Endothelial cell of umbilical vein (primary cell): ENCODE data around the gene ARPP19. TPM values are rescaled to one million over a fixed set of nuclear protein-coding genes. Genes with fewer than 3 reads are reported as not detected.

Experiments
- BruUV-seq: library from RNA; stranded (reverse); fragments of 400-500 nt; replicated peaks from 2 replicates; lab custom pipeline; 2021; lab: Mats Ljungman, UMichigan
- CTCF ChIA-PET: fragments of 300-600, 350-600 bp; sonication (Branson Sonifier 250); formaldehyde crosslinking; loops from one replicate; lab custom pipeline; 2021; ENCODE audit warnings: antibody characterized with exemption, inconsistent platforms; lab: Charles Lee
- POLR2A ChIA-PET: fragments of 300-600, 350-600 bp; sonication (Branson Sonifier 250); formaldehyde crosslinking; loops from one replicate; lab custom pipeline; 2021; ENCODE audit warnings: antibody characterized with exemption, inconsistent platforms; lab: Charles Lee
- DNase-seq: peaks from one replicate; pipeline ENCODE4 v3.0.0-alpha.2; 2011; ENCODE audit warnings: low read depth, low spot score
- FAIRE-seq: peaks from 2 replicates; lab custom pipeline; 2011; peaks lifted over from hg19 to GRCh38; lab: Jason Lieb, UNC
- H2AFZ ChIP-seq: 2 replicates; pipeline ENCODE4 v1.6.0; 2012; ENCODE audit warnings: low read depth, low read length, control low read depth, inconsistent platforms
- H3K27ac ChIP-seq: 2 replicates; pipeline ENCODE4 v1.5.1; 2011; ENCODE audit warnings: low read depth, mild to moderate bottlenecking, control low read depth, low read length, moderate library complexity; ENCODE audit not compliant: insufficient read depth
- H3K27me3 ChIP-seq, 2 experiments: 2 replicates each; pipeline versions ENCODE4 v1.6.0 to v1.6.1; 2011; ENCODE audit warnings: low read length in 2 of 2, mixed read lengths in 1 of 2; ENCODE audit not compliant: control insufficient read depth in 2 of 2, insufficient read depth in 2 of 2
- H3K36me3 ChIP-seq, 2 experiments: 2 replicates in 1 of 2; 3 replicates in 1 of 2; pipeline ENCODE4 v1.5.1; 2011; ENCODE audit warnings: low read length in 2 of 2, mild to moderate bottlenecking in 1 of 2, moderate library complexity in 1 of 2; ENCODE audit not compliant: control insufficient read depth in 2 of 2, insufficient read depth in 2 of 2; ENCODE audit errors: extremely low read depth in 1 of 2
- H3K4me1 ChIP-seq: 3 replicates; pipeline ENCODE4 v1.5.1; 2011; ENCODE audit warnings: mild to moderate bottlenecking, low read length; ENCODE audit not compliant: control insufficient read depth, insufficient read depth; ENCODE audit errors: extremely low read depth
- H3K4me2 ChIP-seq: 2 replicates; pipeline ENCODE4 v1.6.1; 2011; ENCODE audit warnings: low read length, control low read depth, mixed read lengths; ENCODE audit not compliant: insufficient read depth
- H3K4me3 ChIP-seq, 3 experiments: fragments of 200-600 bp in 1 of 3; sonication (generic), shearing (Covaris generic) in 1 of 3; replicated peaks in 1 of 3; 2 replicates each; pipeline ENCODE4 v1.5.1; 2011 to 2016; ENCODE audit warnings: control low read depth in 3 of 3, low read length in 3 of 3, mild to moderate bottlenecking in 2 of 3, inconsistent platforms in 1 of 3, low read depth in 1 of 3, moderate library complexity in 1 of 3; ENCODE audit not compliant: insufficient read depth in 1 of 3
- H3K79me2 ChIP-seq: 2 replicates; pipeline ENCODE4 v1.6.0; 2012; ENCODE audit warnings: low read length, inconsistent platforms; ENCODE audit not compliant: control insufficient read depth, insufficient read depth
- H3K9ac ChIP-seq: replicated peaks from 2 replicates; pipeline ENCODE3; 2011; ENCODE audit warnings: low read length, control low read depth; ENCODE audit not compliant: insufficient read depth; ENCODE audit errors: extremely low read depth
- H3K9me1 ChIP-seq: replicated peaks from 3 replicates; pipeline ENCODE4 v1.6.0; 2011; ENCODE audit warnings: mild to moderate bottlenecking, low read length; ENCODE audit not compliant: control insufficient read depth, insufficient read depth; ENCODE audit errors: extremely low read depth
- H3K9me3 ChIP-seq: replicated peaks from 2 replicates; pipeline ENCODE4 v1.5.1; 2012; ENCODE audit warnings: low read length, inconsistent platforms; ENCODE audit not compliant: control insufficient read depth, insufficient read depth
- H4K20me1 ChIP-seq: replicated peaks from 2 replicates; pipeline ENCODE3; 2011; ENCODE audit warnings: mild to moderate bottlenecking, low read length; ENCODE audit not compliant: control insufficient read depth, insufficient read depth; ENCODE audit errors: extremely low read depth
- EZH2 ChIP-seq: IDR thresholded peaks from 2 replicates; pipeline ENCODE4 v1.6.1; 2012; ENCODE audit warnings: borderline replicate concordance, low read depth, mild to moderate bottlenecking, moderate library complexity, low read length, inconsistent platforms; ENCODE audit not compliant: severe bottlenecking
- FOS ChIP-seq: IDR thresholded peaks from 2 replicates; pipeline ENCODE4 v1.6.1; 2011; ENCODE audit warnings: mild to moderate bottlenecking, low read length, moderate library complexity, borderline replicate concordance; ENCODE audit not compliant: insufficient read depth
- GATA2 ChIP-seq: IDR thresholded peaks from 2 replicates; pipeline ENCODE4 v1.7.0; 2011; ENCODE audit warnings: low read depth, mild to moderate bottlenecking, moderate library complexity, mixed read lengths, low read length; ENCODE audit not compliant: insufficient read length, insufficient read depth
- JUN ChIP-seq: IDR thresholded peaks from 2 replicates; pipeline ENCODE4 v1.6.1; 2011; ENCODE audit warnings: borderline replicate concordance, low read depth; ENCODE audit not compliant: insufficient read length, insufficient read depth
- MYC ChIP-seq: IDR thresholded peaks from one replicate; pipeline ENCODE4 v1.6.1; 2011; ENCODE audit warnings: mild to moderate bottlenecking, low read depth, low read length
- POLR2A ChIP-seq: IDR thresholded peaks from 2 replicates; pipeline ENCODE4 v1.6.1; 2012; ENCODE audit warnings: low read depth, mild to moderate bottlenecking, control low read depth, low read length
- POLR2AphosphoS5 ChIP-seq: IDR thresholded peaks from 2 replicates; pipeline ENCODE4 v1.6.1; 2012; ENCODE audit warnings: low read depth, mild to moderate bottlenecking, control low read depth, low read length, moderate library complexity; ENCODE audit not compliant: insufficient read depth
- dilution Hi-C: fragments of 300-500 bp; cut with MboI; formaldehyde crosslinking; loops from one replicate; pipeline ENCODE4 v1.15.0; 2019; ENCODE audit warnings: low sequenced_read_pairs; ENCODE audit not compliant: extremely low pct_ligation_motif_present
- intact Hi-C: fragments of 100-400 bp; cut with micrococcal nuclease; formaldehyde crosslinking; loops from one replicate; pipeline ENCODE4 v1.10.0; 2022
- polyA plus RNA-seq, 4 experiments: library from polyadenylated mRNA; depleted of rRNA in 3 of 4; stranded (reverse) in 3 of 4; unstranded in 1 of 4; fragments of >200 nt; gene quantifications; 2 replicates each; pipeline versions ENCODE4 v1.2.1 to v1.2.3, GENCODE V29; 2011 to 2012; ENCODE audit warnings: missing spikeins in 1 of 4
- total RNA-seq: library from RNA; stranded (reverse); gene quantifications from 2 replicates; pipeline ENCODE4 v1.2.3, GENCODE V29; 2021
- TF ChIP-seq, protein P1 (sequence below), 2 donors: IDR thresholded peaks; 1 replicate in 1 of 2; 2 replicates in 1 of 2; pipeline ENCODE4 v1.5.1; 2011; ENCODE audit warnings: low read length in 2 of 2, mild to moderate bottlenecking in 2 of 2, moderate library complexity in 2 of 2, control low read depth in 1 of 2, inconsistent platforms in 1 of 2, low read depth in 1 of 2; ENCODE audit not compliant: insufficient read depth in 1 of 2; ENCODE audit errors: extremely low read depth in 1 of 2
- TF ChIP-seq, protein P2 (sequence below): IDR thresholded peaks from 2 replicates; pipeline ENCODE4 v1.6.1; 2011; ENCODE audit not compliant: insufficient read depth, insufficient read length

The ARPP19 gene
- total and polyA plus RNA-seq, 2 donors (not counting 3 experiments of a cell fraction or from before 2014, with no cell fraction given): 47.1 to 191 TPM

GRCh38 chr15:52527196-52527910 is 41.5 kb downstream of the ARPP19 start:
- Histone ChIP-seq H3K27me3 (no peaks in the 10 kb centered on the region), H3K4me2 (peak overlapping the region; percentile 89), H2AFZ (no peak overlapping the region), H3K79me2 (peaks cover 62% of the 10 kb centered on the region), H3K36me3 (no peaks in the 10 kb centered on the region), H3K4me1 (peaks cover 20% of the 10 kb centered on the region), H3K4me3 (peak overlapping the region; percentile 70 to 91 (median 89)), H4K20me1 (peaks cover 5% of the 10 kb centered on the region), H3K9ac (peak overlapping the region; percentile 77), H3K9me3 (no peaks in the 10 kb centered on the region), H3K9me1 (no peaks in the 10 kb centered on the region), H3K27ac (no peak overlapping the region)
- FAIRE-seq: no peak
- POLR2A ChIA-PET: no interaction called here
- peak; percentile 12 for DNase-seq
- TSS peak; percentile 28 for BruUV-seq
- dilution Hi-C loops (no loop called here), intact Hi-C loops (no loop called here)
- TF ChIP-seq JUN (no peak), POLR2AphosphoS5 (no peak), POLR2A (no peak), MYC (no peak), FOS (no peak), EZH2 (no peak), GATA2 (no peak)
- TF ChIP-seq, protein P1, sequence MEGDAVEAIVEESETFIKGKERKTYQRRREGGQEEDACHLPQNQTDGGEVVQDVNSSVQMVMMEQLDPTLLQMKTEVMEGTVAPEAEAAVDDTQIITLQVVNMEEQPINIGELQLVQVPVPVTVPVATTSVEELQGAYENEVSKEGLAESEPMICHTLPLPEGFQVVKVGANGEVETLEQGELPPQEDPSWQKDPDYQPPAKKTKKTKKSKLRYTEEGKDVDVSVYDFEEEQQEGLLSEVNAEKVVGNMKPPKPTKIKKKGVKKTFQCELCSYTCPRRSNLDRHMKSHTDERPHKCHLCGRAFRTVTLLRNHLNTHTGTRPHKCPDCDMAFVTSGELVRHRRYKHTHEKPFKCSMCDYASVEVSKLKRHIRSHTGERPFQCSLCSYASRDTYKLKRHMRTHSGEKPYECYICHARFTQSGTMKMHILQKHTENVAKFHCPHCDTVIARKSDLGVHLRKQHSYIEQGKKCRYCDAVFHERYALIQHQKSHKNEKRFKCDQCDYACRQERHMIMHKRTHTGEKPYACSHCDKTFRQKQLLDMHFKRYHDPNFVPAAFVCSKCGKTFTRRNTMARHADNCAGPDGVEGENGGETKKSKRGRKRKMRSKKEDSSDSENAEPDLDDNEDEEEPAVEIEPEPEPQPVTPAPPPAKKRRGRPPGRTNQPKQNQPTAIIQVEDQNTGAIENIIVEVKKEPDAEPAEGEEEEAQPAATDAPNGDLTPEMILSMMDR (IDR thresholded peaks at IDR 0.05; ENCODE audit: extremely low read depth in 1 of 2, insufficient read depth in 1 of 2, low read depth in 1 of 2, low read length in 2 of 2): no peak
- TF ChIP-seq, protein P2, sequence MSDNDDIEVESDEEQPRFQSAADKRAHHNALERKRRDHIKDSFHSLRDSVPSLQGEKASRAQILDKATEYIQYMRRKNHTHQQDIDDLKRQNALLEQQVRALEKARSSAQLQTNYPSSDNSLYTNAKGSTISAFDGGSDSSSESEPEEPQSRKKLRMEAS: no peak
- CTCF ChIA-PET: interaction anchor here (1.0 to 2.0 kb wide), 8 partner anchors 19 to 208 kb away, joined by 3 to 6 read pairs (median 4); no protein-coding TSS in a partner anchor
